Liver (tissue), 9 donors: ENCODE measurements around the gene CTXND1. TPM values are rescaled to one million over a fixed set of nuclear protein-coding genes. Genes with fewer than 3 reads are reported as not detected.

ENCODE experiments used
- DNase-seq: peaks from one replicate; pipeline ENCODE4 v3.0.0-alpha.2; 2017; ENCODE audit warnings: low spot score
- H3K27ac ChIP-seq, 2 donors: one replicate each; pipeline ENCODE4 v1.7.0; 2013; ENCODE audit warnings: inconsistent platforms in 2 of 2, low read length in 2 of 2, control low read depth in 1 of 2, low read depth in 1 of 2, mild to moderate bottlenecking in 1 of 2
- H3K27me3 ChIP-seq, 4 donors: one replicate each; pipeline versions ENCODE4 v1.6.1 to v1.7.0; 2013; ENCODE audit warnings: low read length in 3 of 4, inconsistent platforms in 1 of 4, mild to moderate bottlenecking in 1 of 4, moderate library complexity in 1 of 4; ENCODE audit not compliant: control insufficient read depth in 4 of 4, insufficient read depth in 4 of 4
- H3K36me3 ChIP-seq, 4 donors: one replicate each; pipeline versions ENCODE4 v1.6.1 to v1.7.0; 2013; ENCODE audit warnings: low read length in 3 of 4, mild to moderate bottlenecking in 3 of 4, low read depth in 1 of 4, moderate library complexity in 1 of 4; ENCODE audit not compliant: control insufficient read depth in 4 of 4, insufficient read depth in 3 of 4
- H3K4me1 ChIP-seq, 4 donors: one replicate each; pipeline versions ENCODE4 v1.6.1 to v1.7.0; 2013; ENCODE audit warnings: low read length in 3 of 4, mild to moderate bottlenecking in 3 of 4, moderate library complexity in 1 of 4; ENCODE audit not compliant: control insufficient read depth in 4 of 4, insufficient read depth in 4 of 4
- H3K4me3 ChIP-seq, 3 donors: one replicate each; pipeline versions ENCODE4 v1.6.1 to v1.7.0; 2013; ENCODE audit warnings: low read length in 3 of 3, control low read depth in 1 of 3, low read depth in 1 of 3, mild to moderate bottlenecking in 1 of 3
- H3K9ac ChIP-seq, 2 donors: one replicate each; pipeline ENCODE4 v1.7.0; 2013; ENCODE audit warnings: low read length in 2 of 2, mild to moderate bottlenecking in 2 of 2, moderate library complexity in 2 of 2, control low read depth in 1 of 2, low read depth in 1 of 2
- H3K9me3 ChIP-seq, 4 donors: one replicate each; pipeline versions ENCODE4 v1.6.1 to v1.7.0; 2013; ENCODE audit warnings: low read length in 3 of 4; ENCODE audit not compliant: control insufficient read depth in 4 of 4
- CTCF ChIP-seq: fragments of 150-350 bp; IDR thresholded peaks from 2 replicates; pipeline ENCODE4 v1.5.1; 2017; ENCODE audit warnings: improper control_type of control experiment, low read depth, low read length; ENCODE audit not compliant: missing input control
- EGR1 ChIP-seq, 2 donors: IDR thresholded peaks; 2 replicates each; pipeline ENCODE4 v1.6.1; 2016 to 2018; ENCODE audit warnings: antibody characterized with exemption in 2 of 2, low read depth in 2 of 2
- FOXA1 ChIP-seq: IDR thresholded peaks from 2 replicates; pipeline ENCODE4 v1.6.1; 2016; ENCODE audit warnings: antibody characterized with exemption
- FOXA2 ChIP-seq: IDR thresholded peaks from 2 replicates; pipeline ENCODE4 v1.6.1; 2016; ENCODE audit warnings: antibody characterized with exemption
- GABPA ChIP-seq, 2 donors: IDR thresholded peaks in 1 of 2; conservative IDR thresholded peaks in 1 of 2; 2 replicates each; pipeline ENCODE4 v1.6.1; 2016; ENCODE audit warnings: antibody characterized with exemption in 2 of 2, mild to moderate bottlenecking in 1 of 2, moderate library complexity in 1 of 2
- HNF4A ChIP-seq, 2 donors: conservative IDR thresholded peaks; 2 replicates each; pipeline ENCODE4 v1.6.1; 2016; ENCODE audit warnings: antibody characterized with exemption in 2 of 2, mild to moderate bottlenecking in 2 of 2
- HNF4G ChIP-seq: IDR thresholded peaks from 2 replicates; pipeline ENCODE4 v1.6.1; 2016; ENCODE audit warnings: antibody characterized with exemption
- JUND ChIP-seq, 2 donors: IDR thresholded peaks; 2 replicates each; pipeline ENCODE4 v1.6.1; 2016; ENCODE audit warnings: antibody characterized with exemption in 2 of 2
- MAX ChIP-seq: IDR thresholded peaks from 2 replicates; pipeline ENCODE4 v1.6.1; 2016; ENCODE audit warnings: antibody characterized with exemption
- RAD21 ChIP-seq, 2 donors: IDR thresholded peaks; 2 replicates each; pipeline ENCODE4 v1.6.1; 2016; ENCODE audit warnings: antibody characterized with exemption in 2 of 2, mild to moderate bottlenecking in 2 of 2
- REST ChIP-seq: IDR thresholded peaks from 2 replicates; pipeline ENCODE4 v1.6.1; 2016; ENCODE audit warnings: antibody characterized with exemption, mild to moderate bottlenecking
- RXRA ChIP-seq, 2 donors: IDR thresholded peaks; 2 replicates each; pipeline ENCODE4 v1.6.1; 2017 to 2018; ENCODE audit warnings: antibody characterized with exemption in 2 of 2, mild to moderate bottlenecking in 1 of 2
- SP1 ChIP-seq: IDR thresholded peaks from 2 replicates; pipeline ENCODE4 v1.6.1; 2018; ENCODE audit warnings: antibody characterized with exemption, mild to moderate bottlenecking
- TAF1 ChIP-seq: conservative IDR thresholded peaks from 2 replicates; pipeline ENCODE4 v1.6.1; 2016; ENCODE audit warnings: antibody characterized with exemption, mild to moderate bottlenecking
- YY1 ChIP-seq: IDR thresholded peaks from 2 replicates; pipeline ENCODE4 v1.6.1; 2016; ENCODE audit warnings: antibody characterized with exemption, mild to moderate bottlenecking
- ZBTB33 ChIP-seq: IDR thresholded peaks from 2 replicates; pipeline ENCODE4 v1.6.1; 2016; ENCODE audit warnings: antibody characterized with exemption
- WGBS: extraction: QIAGEN DNeasy Blood & Tissue Kit; methylation state at CpG from one replicate; pipeline ENCODE4 v1.1.7; 2013; 5-methylcytosine and 5-hydroxymethylcytosine counted together
- polyA plus RNA-seq, 2 donors: library from polyadenylated mRNA; stranded (reverse) in 1 of 2; unstranded in 1 of 2; fragments of 200-250 nt in 1 of 2; fragments of >200 nt in 1 of 2; fragmentation: Nextera tagmentation in 1 of 2; extraction: Ambion mirVana in 1 of 2; gene quantifications; one replicate each; pipeline versions ENCODE4 v1.2.1 to v1.2.3, GENCODE V29; 2013 to 2015
- total RNA-seq, 2 donors: library from RNA; depleted of rRNA; stranded (reverse); fragments of >200 nt; gene quantifications; one replicate each; pipeline ENCODE4 v1.2.3, GENCODE V29; 2014
- donor health status: healthy.
- donor health status: healthy.
- donor health status: healthy.
- donor health status: healthy.
- donor health status: healthy.

CTXND1 gene
- total and polyA plus RNA-seq, 4 donors, result 2.9 to 4.1 (median 3.1) TPM

GRCh38 chr15:80179025-80179759, 72.8 kb downstream of the CTXND1 start:
- Histone ChIP-seq H3K4me3 (no peak overlapping the region), H3K4me1 (peaks cover 15 to 31% (median 25%) of the 10 kb centered on the region in 4 donors), H3K27ac (no peak overlapping the region), H3K9me3 (no peaks in the 10 kb centered on the region), H3K9ac (no peak overlapping the region), H3K27me3 (no peaks in the 10 kb centered on the region), H3K36me3 (peaks cover 17 to 61% (median 57%) of the 10 kb centered on the region in 4 donors)
- 94% methylated on average over 17 of the region's 17 CpGs for WGBS
- DNase-seq, result no peak
- TF ChIP-seq GABPA (IDR thresholded peaks at IDR 0.05 in 1 of 2, conservative IDR thresholded peaks at IDR 0.05 in 1 of 2) (no peak), FOXA2 (no peak), JUND (IDR thresholded peaks at IDR 0.05) (no peak), TAF1 (no peak), MAX (no peak), RXRA (IDR thresholded peaks at IDR 0.05) (no peak), ZBTB33 (no peak), CTCF (no peak), REST (no peak), HNF4A (conservative IDR thresholded peaks at IDR 0.05) (no peak), YY1 (no peak), EGR1 (IDR thresholded peaks at IDR 0.05; ENCODE audit: low read depth in 2 of 2) (no peak), RAD21 (IDR thresholded peaks at IDR 0.05) (no peak), HNF4G (no peak), FOXA1 (no peak)

GRCh38 chr15:80177156-80177555, 74.9 kb downstream of the CTXND1 start:
- Histone ChIP-seq H3K9ac (no peak overlapping the region), H3K27me3 (no peaks in the 10 kb centered on the region), H3K27ac (peak overlapping the region in 1 of 2 donors; percentile 84), H3K36me3 (peaks cover 12 to 42% (median 39%) of the 10 kb centered on the region in 4 donors), H3K9me3 (no peaks in the 10 kb centered on the region), H3K4me3 (no peak overlapping the region), H3K4me1 (peaks cover 24 to 52% (median 44%) of the 10 kb centered on the region in 4 donors)
- 90% methylated on average over 2 of the region's 2 CpGs for WGBS
- no peak for TF ChIP-seq RXRA (IDR thresholded peaks at IDR 0.05)
- TF ChIP-seq SP1, result no peak
- no peak for TF ChIP-seq FOXA2
- no peak for TF ChIP-seq FOXA1
- no peak for TF ChIP-seq HNF4A (conservative IDR thresholded peaks at IDR 0.05)
- TF ChIP-seq JUND (IDR thresholded peaks at IDR 0.05), result no peak
- no peak for TF ChIP-seq CTCF
- TF ChIP-seq RAD21 (IDR thresholded peaks at IDR 0.05), result no peak
- TF ChIP-seq TAF1, result no peak
- TF ChIP-seq ZBTB33, result no peak
- TF ChIP-seq EGR1 (IDR thresholded peaks at IDR 0.05; ENCODE audit: low read depth in 2 of 2), result no peak
- TF ChIP-seq YY1, result no peak
- DNase-seq, result no peak
